Lower lobe of right lung (tissue), 2 donors: ENCODE data around the gene IGFL2. TPM values are rescaled to one million over a fixed set of nuclear protein-coding genes. Genes with fewer than 3 reads are reported as not detected.
A peak's percentile ranks its signal among the peaks of the same experiment; 100 is the strongest.

ENCODE experiments used
- ATAC-seq, 2 donors: fragments of 200-7000 bp; cut with Tn5 transposase; one replicate each; pipeline ENCODE4 v1.9.1; 2020 to 2022; ENCODE audit warnings: mild to moderate bottlenecking in 2 of 2, moderate library complexity in 2 of 2
- DNase-seq: peaks from one replicate; pipeline ENCODE4 v3.0.0-alpha.2; 2020
- H3K27ac ChIP-seq: fragments of 200-600 bp; one replicate; pipeline ENCODE4 v1.8.0; 2022
- H3K27me3 ChIP-seq: fragments of 200-600 bp; one replicate; pipeline ENCODE4 v1.8.0; 2022; ENCODE audit warnings: low read depth
- H3K36me3 ChIP-seq: fragments of 200-600 bp; one replicate; pipeline ENCODE4 v1.8.0; 2022; ENCODE audit warnings: mild to moderate bottlenecking
- H3K4me1 ChIP-seq: fragments of 200-600 bp; one replicate; pipeline ENCODE4 v1.8.0; 2022
- H3K4me3 ChIP-seq: fragments of 200-600 bp; one replicate; pipeline ENCODE4 v1.8.0; 2022; ENCODE audit warnings: mild to moderate bottlenecking
- H3K9me3 ChIP-seq: fragments of 200-600 bp; one replicate; pipeline ENCODE4 v1.8.0; 2022
- intact Hi-C: fragments of 100-400 bp; cut with DNase I; formaldehyde crosslinking; loops from one replicate; pipeline ENCODE4 v1.11.0; 2022
- total RNA-seq: library from RNA; stranded (reverse); fragmentation: NEBNext Ultra II Directional; extraction: Animal tissue kit (Norgen Biotek cat#: 25700); gene quantifications from one replicate; pipeline ENCODE4 v1.2.1, GENCODE V29; 2021
- TF ChIP-seq, protein P1 (sequence below): fragments of 200-600 bp; IDR thresholded peaks from one replicate; pipeline ENCODE4 v1.8.0; 2022; ENCODE audit warnings: antibody characterized with exemption, mild to moderate bottlenecking
- donor health status: DM: no; HTN: yes; CAD: no; lungs with severe emphysema.

IGFL2 gene
- total RNA-seq, 1 donor from 2014 or later, result not detected

- ATAC-seq, result no peak
These were observed 29.9 kb upstream of the IGFL2 start for GRCh38 chr19:46118136-46118535.

GRCh38 chr19:46124638-46125115 lies 23.4 kb upstream of the IGFL2 start, which contains the start of gene IGFL3:
Gene IGFL3 (minus strand): TSS chr19:46124688. CDS start chr19:46124649, 39 bp downstream.
- H3K4me1 ChIP-seq, result no peaks in the 10 kb centered on the region
- no peak within 1 kb of the TSS for H3K4me3 ChIP-seq
- TF ChIP-seq, protein P1, sequence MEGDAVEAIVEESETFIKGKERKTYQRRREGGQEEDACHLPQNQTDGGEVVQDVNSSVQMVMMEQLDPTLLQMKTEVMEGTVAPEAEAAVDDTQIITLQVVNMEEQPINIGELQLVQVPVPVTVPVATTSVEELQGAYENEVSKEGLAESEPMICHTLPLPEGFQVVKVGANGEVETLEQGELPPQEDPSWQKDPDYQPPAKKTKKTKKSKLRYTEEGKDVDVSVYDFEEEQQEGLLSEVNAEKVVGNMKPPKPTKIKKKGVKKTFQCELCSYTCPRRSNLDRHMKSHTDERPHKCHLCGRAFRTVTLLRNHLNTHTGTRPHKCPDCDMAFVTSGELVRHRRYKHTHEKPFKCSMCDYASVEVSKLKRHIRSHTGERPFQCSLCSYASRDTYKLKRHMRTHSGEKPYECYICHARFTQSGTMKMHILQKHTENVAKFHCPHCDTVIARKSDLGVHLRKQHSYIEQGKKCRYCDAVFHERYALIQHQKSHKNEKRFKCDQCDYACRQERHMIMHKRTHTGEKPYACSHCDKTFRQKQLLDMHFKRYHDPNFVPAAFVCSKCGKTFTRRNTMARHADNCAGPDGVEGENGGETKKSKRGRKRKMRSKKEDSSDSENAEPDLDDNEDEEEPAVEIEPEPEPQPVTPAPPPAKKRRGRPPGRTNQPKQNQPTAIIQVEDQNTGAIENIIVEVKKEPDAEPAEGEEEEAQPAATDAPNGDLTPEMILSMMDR, result no peak
- no peak for DNase-seq
- no peaks in the 10 kb centered on the region for H3K9me3 ChIP-seq
- H3K27ac ChIP-seq, result no peak within 1 kb of the TSS
- intact Hi-C loops, result no loop called here
- H3K27me3 ChIP-seq, result peaks cover 27% of the 10 kb centered on the region
- no peaks in the 10 kb centered on the region for H3K36me3 ChIP-seq
- peak; percentile 28 to 42 for ATAC-seq

More at GRCh38 chr19:46118136-46118535, 29.9 kb upstream of the IGFL2 start:
- Histone ChIP-seq H3K4me1 (no peaks in the 10 kb centered on the region), H3K27me3 (peaks cover 26% of the 10 kb centered on the region), H3K27ac (no peak overlapping the region), H3K4me3 (no peak overlapping the region), H3K9me3 (no peaks in the 10 kb centered on the region), H3K36me3 (no peaks in the 10 kb centered on the region)
- DNase-seq, result no peak
- TF ChIP-seq, protein P1, result no peak
- intact Hi-C loops, result no loop called here

DNA sequence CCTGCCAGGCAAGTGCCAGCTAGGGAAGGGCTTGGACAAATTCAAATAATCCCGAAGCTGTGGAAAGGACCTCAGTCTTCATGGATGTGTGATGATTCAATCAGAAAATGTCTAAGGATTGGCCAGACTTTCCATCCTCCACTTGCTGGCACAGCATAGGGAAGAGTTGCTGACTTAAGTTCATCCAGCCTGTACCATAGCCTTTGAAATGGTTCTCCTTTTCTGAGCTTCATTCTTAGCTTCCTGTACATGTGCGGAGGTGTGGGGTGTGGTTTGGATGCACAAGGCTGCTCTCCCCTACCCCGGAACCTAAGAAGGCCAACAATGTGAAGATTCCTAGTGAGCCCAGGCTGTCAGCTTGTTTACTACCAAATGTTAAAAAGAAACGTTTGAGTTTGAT lies 22.6 kb upstream of the IGFL2 start:
- ATAC-seq (no peak), DNase-seq (no peak)
- H3K4me1 ChIP-seq, result no peaks in the 10 kb centered on the region
- H3K27ac ChIP-seq, result no peak overlapping the region
- intact Hi-C loops, result no loop called here
- no peaks in the 10 kb centered on the region for H3K36me3 ChIP-seq
- H3K9me3 ChIP-seq, result no peaks in the 10 kb centered on the region
- TF ChIP-seq, protein P1, result no peak
- no peak overlapping the region for H3K4me3 ChIP-seq
- peaks cover 22% of the 10 kb centered on the region for H3K27me3 ChIP-seq

- DNase-seq (no peak), ATAC-seq (no peak)
- no peaks in the 10 kb centered on the region for H3K4me1 ChIP-seq
- H3K9me3 ChIP-seq, result no peaks in the 10 kb centered on the region
- peaks cover 19% of the 10 kb centered on the region for H3K27me3 ChIP-seq
- H3K36me3 ChIP-seq, result no peaks in the 10 kb centered on the region
- TF ChIP-seq, protein P1, result no peak
- intact Hi-C loops, result no loop called here
- no peak overlapping the region for H3K4me3 ChIP-seq
- no peak overlapping the region for H3K27ac ChIP-seq
These were observed 21.9 kb upstream of the IGFL2 start for GRCh38 chr19:46126086-46126580.

- H3K4me3 ChIP-seq, result no peak overlapping the region
- no peak overlapping the region for H3K27ac ChIP-seq
- peaks cover 4% of the 10 kb centered on the region for H3K27me3 ChIP-seq
- no peaks in the 10 kb centered on the region for H3K9me3 ChIP-seq
- no peaks in the 10 kb centered on the region for H3K36me3 ChIP-seq
- DNase-seq, result no peak
- TF ChIP-seq, protein P1, result no peak
- H3K4me1 ChIP-seq, result peaks cover 18% of the 10 kb centered on the region
- ATAC-seq, result no peak
- intact Hi-C loops, result no loop called here
These were observed 16.4 kb upstream of the IGFL2 start for GRCh38 chr19:46131485-46132143.
